H1 (cell line): ENCODE data around the gene EPN2. TPM values are rescaled to one million over a fixed set of nuclear protein-coding genes. Genes with fewer than 3 reads are reported as not detected.

ENCODE experiments used
- CTCF ChIA-PET: fragments of 300-600 bp; sonication (Branson Sonifier 250); formaldehyde crosslinking; loops from one replicate; lab custom pipeline; 2021; ENCODE audit not compliant: partially characterized antibody; lab: Charles Lee
- POLR2A ChIA-PET: fragments of 300-600 bp; sonication (Branson Sonifier 250); formaldehyde crosslinking; loops from one replicate; lab custom pipeline; 2021; ENCODE audit warnings: inconsistent platforms; ENCODE audit not compliant: partially characterized antibody; lab: Charles Lee
- DNase-seq, 2 experiments: peaks; one replicate each; pipeline versions ENCODE4 v3.0.0 to v3.0.0-alpha.2; 2010 to 2022; ENCODE audit warnings: low spot score in 2 of 2, low read depth in 1 of 2, mixed read lengths in 1 of 2
- FAIRE-seq: peaks from 2 replicates; lab custom pipeline; 2011; peaks lifted over from hg19 to GRCh38; lab: Jason Lieb, UNC
- H2AFZ ChIP-seq: 2 replicates; pipeline ENCODE4 v1.8.1; 2012; ENCODE audit warnings: low read length, inconsistent platforms
- H2AK5ac ChIP-seq: 2 replicates; pipeline ENCODE4 v1.6.1; 2013; ENCODE audit warnings: low read depth, low read length
- H2BK120ac ChIP-seq: replicated peaks from 2 replicates; pipeline ENCODE3; 2013; ENCODE audit warnings: low read depth, low read length, inconsistent platforms
- H2BK12ac ChIP-seq: 2 replicates; pipeline ENCODE4 v1.6.1; 2013; ENCODE audit warnings: low read depth, low read length
- H2BK15ac ChIP-seq: 2 replicates; pipeline ENCODE4 v1.6.1; 2013; ENCODE audit warnings: low read length
- H2BK20ac ChIP-seq: 2 replicates; pipeline ENCODE4 v1.6.1; 2013; ENCODE audit warnings: low read length
- H2BK5ac ChIP-seq: 2 replicates; pipeline ENCODE4 v1.6.1; 2013; ENCODE audit warnings: low read depth, low read length
- H3K14ac ChIP-seq: 2 replicates; pipeline ENCODE4 v1.6.1; 2013; ENCODE audit warnings: inconsistent platforms; ENCODE audit not compliant: insufficient read length
- H3K18ac ChIP-seq: 2 replicates; pipeline ENCODE4 v1.6.1; 2013; ENCODE audit warnings: low read length; ENCODE audit errors: extremely low read depth
- H3K23ac ChIP-seq: 2 replicates; pipeline ENCODE4 v1.6.1; 2013; ENCODE audit warnings: inconsistent platforms; ENCODE audit not compliant: insufficient read length
- H3K23me2 ChIP-seq: 2 replicates; pipeline ENCODE4 v1.6.1; 2013; ENCODE audit warnings: low read depth, low read length
- H3K27ac ChIP-seq: 2 replicates; pipeline ENCODE4 v1.6.1; 2011; ENCODE audit warnings: low read depth, low read length, inconsistent platforms
- H3K27me3 ChIP-seq, 4 experiments: replicated peaks in 1 of 4; 1 replicate in 1 of 4; 2 replicates in 3 of 4; pipeline versions ENCODE4 v1.6.1 to v1.8.1; 2011 to 2013; ENCODE audit warnings: low read length in 3 of 4, mild to moderate bottlenecking in 3 of 4, inconsistent platforms in 2 of 4, mixed read lengths in 2 of 4, moderate library complexity in 1 of 4; ENCODE audit not compliant: control insufficient read depth in 3 of 4, insufficient read depth in 3 of 4; ENCODE audit errors: extremely low read depth in 1 of 4
- H3K36me3 ChIP-seq, 4 experiments: 2 replicates each; pipeline versions ENCODE4 v1.6.1 to v1.8.1; 2011 to 2013; ENCODE audit warnings: mild to moderate bottlenecking in 4 of 4, low read length in 3 of 4, moderate library complexity in 2 of 4, control low read depth in 1 of 4, inconsistent platforms in 1 of 4; ENCODE audit not compliant: insufficient read depth in 4 of 4, control insufficient read depth in 2 of 4
- H3K4ac ChIP-seq: replicated peaks from 2 replicates; pipeline ENCODE3; 2013; ENCODE audit warnings: low read length, low read depth, mixed read lengths, inconsistent platforms; ENCODE audit not compliant: insufficient read length
- H3K4me1 ChIP-seq, 4 experiments: replicated peaks in 1 of 4; 1 replicate in 1 of 4; 2 replicates in 3 of 4; pipeline versions ENCODE4 v1.6.1 to v1.8.1; 2011 to 2013; ENCODE audit warnings: low read length in 3 of 4, inconsistent platforms in 2 of 4, mixed read lengths in 1 of 4; ENCODE audit not compliant: insufficient read depth in 4 of 4, control insufficient read depth in 3 of 4
- H3K4me2 ChIP-seq, 2 experiments: 2 replicates each; pipeline versions ENCODE4 v1.6.1 to v1.8.1; 2011 to 2013; ENCODE audit warnings: low read depth in 2 of 2, low read length in 2 of 2, control low read depth in 1 of 2, inconsistent platforms in 1 of 2, mild to moderate bottlenecking in 1 of 2; ENCODE audit not compliant: insufficient read depth in 1 of 2
- H3K4me3 ChIP-seq, 4 experiments: fragments of 200-600, 300-600 bp in 1 of 4; sonication (generic), shearing (Covaris generic), sonication (Bioruptor Twin) in 1 of 4; 2 replicates each; pipeline versions ENCODE4 v1.5.1 to v1.8.1; 2011 to 2016; ENCODE audit warnings: low read length in 4 of 4, low read depth in 3 of 4, control low read depth in 2 of 4, inconsistent platforms in 2 of 4, mild to moderate bottlenecking in 2 of 4, mixed read lengths in 1 of 4, moderate library complexity in 1 of 4; ENCODE audit not compliant: insufficient read depth in 2 of 4; ENCODE audit errors: extremely low read depth in 1 of 4
- H3K56ac ChIP-seq: replicated peaks from 2 replicates; pipeline ENCODE3; 2013; ENCODE audit warnings: low read depth, mild to moderate bottlenecking, mixed read lengths, low read length, inconsistent platforms; ENCODE audit not compliant: insufficient read length
- H3K79me1 ChIP-seq: 2 replicates; pipeline ENCODE4 v1.6.1; 2013; ENCODE audit warnings: low read depth, low read length, control low read depth
- H3K79me2 ChIP-seq, 2 experiments: 2 replicates each; pipeline versions ENCODE4 v1.6.1 to v1.8.1; 2012 to 2013; ENCODE audit warnings: low read length in 2 of 2, mild to moderate bottlenecking in 2 of 2, inconsistent platforms in 1 of 2; ENCODE audit not compliant: insufficient read depth in 2 of 2, control insufficient read depth in 1 of 2
- H3K9ac ChIP-seq, 4 experiments: replicated peaks in 1 of 4; 1 replicate in 1 of 4; 2 replicates in 3 of 4; pipeline versions ENCODE4 v1.6.1 to v1.8.1; 2011 to 2013; ENCODE audit warnings: low read depth in 3 of 4, low read length in 3 of 4, control low read depth in 2 of 4, mild to moderate bottlenecking in 2 of 4, moderate library complexity in 2 of 4, inconsistent platforms in 1 of 4; ENCODE audit errors: extremely low read depth in 1 of 4
- H3K9me3 ChIP-seq, 2 experiments: 2 replicates each; pipeline versions ENCODE4 v1.6.1 to v1.8.1; 2012 to 2013; ENCODE audit warnings: mild to moderate bottlenecking in 2 of 2, moderate library complexity in 2 of 2, control low read depth in 1 of 2, inconsistent platforms in 1 of 2, low read depth in 1 of 2, low read length in 1 of 2, mixed read lengths in 1 of 2; ENCODE audit not compliant: insufficient read depth in 2 of 2
- H4K20me1 ChIP-seq, 2 experiments: replicated peaks in 1 of 2; 2 replicates each; pipeline versions ENCODE3 to v1.8.1; 2011 to 2013; ENCODE audit warnings: inconsistent platforms in 2 of 2, low read length in 2 of 2, mild to moderate bottlenecking in 1 of 2; ENCODE audit not compliant: insufficient read depth in 2 of 2, control insufficient read depth in 1 of 2
- H4K5ac ChIP-seq: 2 replicates; pipeline ENCODE4 v1.6.1; 2013; ENCODE audit warnings: low read length, low read depth, mixed read lengths, inconsistent platforms; ENCODE audit not compliant: insufficient read length
- H4K8ac ChIP-seq: 2 replicates; pipeline ENCODE4 v1.8.0; 2013; ENCODE audit warnings: mild to moderate bottlenecking, moderate library complexity, low read length, inconsistent platforms; ENCODE audit not compliant: insufficient read depth; ENCODE audit errors: extremely low read depth
- H4K91ac ChIP-seq: replicated peaks from 2 replicates; pipeline ENCODE3; 2013; ENCODE audit warnings: low read length, mixed read lengths, inconsistent platforms; ENCODE audit not compliant: insufficient read length
- ATF2 ChIP-seq: IDR thresholded peaks from 2 replicates; pipeline ENCODE4 v1.6.1; 2012; ENCODE audit warnings: low read length, inconsistent platforms
- GABPA ChIP-seq: IDR thresholded peaks from 2 replicates; pipeline ENCODE4 v1.6.1; 2011; ENCODE audit warnings: mild to moderate bottlenecking, low read length, moderate library complexity, borderline replicate concordance; ENCODE audit not compliant: insufficient read depth
- MAFK ChIP-seq: IDR thresholded peaks from 2 replicates; pipeline ENCODE4 v1.6.1; 2012; ENCODE audit warnings: low read depth, mild to moderate bottlenecking, improper control_type of control experiment, low read length
- TAF1 ChIP-seq: IDR thresholded peaks from 2 replicates; pipeline ENCODE4 v1.6.1; 2011; ENCODE audit warnings: mild to moderate bottlenecking, low read depth, low read length
- WGBS, 2 experiments: shearing (Covaris generic) in 1 of 2; methylation state at CpG; one replicate each; pipeline versions ENCODE4 v1.1.6 to v1.1.7; 2013 to 2015; ENCODE audit warnings: low lambda C conversion rate in 2 of 2, mixed read lengths in 2 of 2, inconsistent platforms in 1 of 2, low coverage in 1 of 2, missing lambda C conversion rate in 1 of 2; ENCODE audit not compliant: insufficient replicate concordance in 2 of 2, insufficient coverage in 1 of 2, insufficient read length in 1 of 2; ENCODE audit errors: extremely low coverage in 1 of 2, missing lambda C conversion rate in 1 of 2; 5-methylcytosine and 5-hydroxymethylcytosine counted together
- polyA plus RNA-seq, 7 experiments: library from polyadenylated mRNA; depleted of rRNA in 3 of 7; stranded (reverse) in 5 of 7; unstranded in 2 of 7; fragments of >200 nt in 5 of 7; fragments of 200-250 nt in 2 of 7; gene quantifications; 1 replicate in 5 of 7; 2 replicates in 1 of 7; 4 replicates in 1 of 7; pipeline versions ENCODE4 v1.2.1 to v1.2.3, GENCODE V29; 2011 to 2013; ENCODE audit warnings: missing spikeins in 2 of 7, mixed read lengths in 2 of 7
- total RNA-seq: library from RNA; stranded (reverse); fragmentation: NEBNext Ultra II Directional; extraction: Animal tissue kit (Norgen Biotek cat#: 25700); gene quantifications from 2 replicates; pipeline ENCODE4 v1.2.1, GENCODE V29; 2021

Gene EPN2
- total and polyA plus RNA-seq, 2 of the 8 experiments (the other 6 are each of a cell fraction or from before 2014, with no cell fraction given), result 28.7 to 55.8 TPM

GRCh38 chr17:19263641-19264051, 26.5 kb downstream of the EPN2 start:
- ChIA-PET CTCF (interaction anchor here (0.6 to 1.7 kb wide), 3 partner anchors 12 to 410 kb away, joined by 3 to 4 read pairs (median 3); no protein-coding TSS in a partner anchor), POLR2A (no interaction called here)
- Histone ChIP-seq H3K23me2 (no peaks in the 10 kb centered on the region), H4K20me1 (peaks cover 7 to 32% of the 10 kb centered on the region in 2 experiments), H3K9ac (no peak overlapping the region), H3K36me3 (no peaks in the 10 kb centered on the region; a peak in 1 of 8 replicates), H2BK20ac (no peak overlapping the region), H2AK5ac (no peak overlapping the region), H3K23ac (no peak overlapping the region), H4K91ac (no peak overlapping the region), H3K27ac (no peak overlapping the region), H3K4me3 (no peak overlapping the region), H3K4ac (no peak overlapping the region), H3K14ac (no peak overlapping the region), H3K56ac (no peak overlapping the region), H2BK12ac (no peak overlapping the region), H2BK120ac (no peak overlapping the region), H3K27me3 (no peaks in the 10 kb centered on the region), H3K79me2 (peaks cover 0 to 60% of the 10 kb centered on the region in 2 experiments; a peak in 3 of 4 replicates), H2BK5ac (no peak overlapping the region), H3K9me3 (no peaks in the 10 kb centered on the region), H3K18ac (no peak overlapping the region), H4K5ac (no peak overlapping the region), H2BK15ac (no peak overlapping the region), H3K4me2 (no peak overlapping the region), H2AFZ (no peak overlapping the region), H3K79me1 (peaks cover 18% of the 10 kb centered on the region), H3K4me1 (peaks cover 0 to 3% (median under 1%) of the 10 kb centered on the region in 4 experiments; a peak in 4 of 7 replicates), H4K8ac (no peak overlapping the region)
- 74% methylated on average over 4 of the region's 4 CpGs; no CpG with 5 or more reads in 1 of the 2 experiments for WGBS, 2 experiments
- TF ChIP-seq ATF2, result no peak
- no peak for TF ChIP-seq GABPA
- no peak for TF ChIP-seq TAF1
- TF ChIP-seq MAFK, result no peak
- FAIRE-seq, result no peak
- no peak for DNase-seq
